ENCODE results near the gene STAB2.

DNA sequence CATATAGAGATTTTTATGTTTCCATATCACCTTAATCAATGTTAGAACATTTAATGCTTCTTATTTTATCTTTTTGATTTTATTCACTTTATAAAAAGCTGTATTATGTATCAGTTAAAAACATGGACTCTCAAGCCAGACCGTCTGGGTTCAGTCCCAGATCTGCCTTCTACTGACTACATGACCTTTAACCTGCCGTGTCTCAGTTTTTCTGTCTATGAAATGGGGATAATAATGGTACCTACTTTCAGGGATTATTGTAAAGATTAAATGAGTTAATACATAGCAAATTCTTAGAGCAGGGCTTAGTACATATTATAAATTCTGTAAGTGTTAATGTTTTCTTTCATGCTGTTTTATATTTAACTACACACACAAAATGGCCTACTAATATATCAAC is 50.4 kb downstream of the STAB2 start:
- TF ChIP-seq, protein P1, sequence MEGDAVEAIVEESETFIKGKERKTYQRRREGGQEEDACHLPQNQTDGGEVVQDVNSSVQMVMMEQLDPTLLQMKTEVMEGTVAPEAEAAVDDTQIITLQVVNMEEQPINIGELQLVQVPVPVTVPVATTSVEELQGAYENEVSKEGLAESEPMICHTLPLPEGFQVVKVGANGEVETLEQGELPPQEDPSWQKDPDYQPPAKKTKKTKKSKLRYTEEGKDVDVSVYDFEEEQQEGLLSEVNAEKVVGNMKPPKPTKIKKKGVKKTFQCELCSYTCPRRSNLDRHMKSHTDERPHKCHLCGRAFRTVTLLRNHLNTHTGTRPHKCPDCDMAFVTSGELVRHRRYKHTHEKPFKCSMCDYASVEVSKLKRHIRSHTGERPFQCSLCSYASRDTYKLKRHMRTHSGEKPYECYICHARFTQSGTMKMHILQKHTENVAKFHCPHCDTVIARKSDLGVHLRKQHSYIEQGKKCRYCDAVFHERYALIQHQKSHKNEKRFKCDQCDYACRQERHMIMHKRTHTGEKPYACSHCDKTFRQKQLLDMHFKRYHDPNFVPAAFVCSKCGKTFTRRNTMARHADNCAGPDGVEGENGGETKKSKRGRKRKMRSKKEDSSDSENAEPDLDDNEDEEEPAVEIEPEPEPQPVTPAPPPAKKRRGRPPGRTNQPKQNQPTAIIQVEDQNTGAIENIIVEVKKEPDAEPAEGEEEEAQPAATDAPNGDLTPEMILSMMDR (IDR thresholded peaks at IDR 0.05), result no peak
- TF ChIP-seq ZFX (IDR thresholded peaks at IDR 0.05; ENCODE audit: borderline replicate concordance), result no peak
